GM19099 (cell line): ENCODE measurements around the gene TMEM200A.

ENCODE experiments used
- POLR2A ChIP-seq: IDR thresholded peaks from 3 replicates; pipeline ENCODE4 v1.6.1; 2011; ENCODE audit warnings: low read depth; ENCODE audit not compliant: insufficient read length; ENCODE audit errors: extremely low read depth

TMEM200A gene

GRCh38 chr6:130432838-130433237 is 67.0 kb downstream of the TMEM200A start:
- TF ChIP-seq POLR2A, result no peak

GRCh38 chr6:130434174-130434873 is 68.5 kb downstream of the TMEM200A start:
- TF ChIP-seq POLR2A, result no peak

- TF ChIP-seq POLR2A, result no peak
These were observed 69.4 kb downstream of the TMEM200A start for GRCh38 chr6:130435181-130435580.

GRCh38 chr6:130437961-130438360 is 72.1 kb downstream of the TMEM200A start:
- TF ChIP-seq POLR2A, result no peak

GRCh38 chr6:130447374-130447773 is 81.6 kb downstream of the TMEM200A start:
- no peak for TF ChIP-seq POLR2A

DNA sequence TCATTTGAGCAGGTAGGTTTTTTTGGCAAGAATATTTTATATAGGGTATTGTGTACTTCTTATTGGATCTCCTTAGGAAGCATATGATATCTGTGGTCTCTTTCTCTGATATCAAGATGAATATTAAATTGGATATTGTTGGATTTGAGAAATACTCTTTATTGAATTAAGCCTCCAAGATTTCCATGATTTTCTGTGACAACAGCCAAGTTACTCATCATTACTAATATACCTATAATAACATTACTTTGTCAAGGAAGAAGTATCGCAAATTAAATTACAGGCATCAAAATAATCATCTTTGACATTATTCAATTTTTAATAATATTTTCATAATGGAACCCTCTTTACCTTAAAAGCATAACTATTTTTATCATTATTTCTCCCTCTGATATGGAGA is 86.5 kb downstream of the TMEM200A start:
- TF ChIP-seq POLR2A, result no peak

GRCh38 chr6:130453230-130453629 is 87.4 kb downstream of the TMEM200A start:
- no peak for TF ChIP-seq POLR2A

- TF ChIP-seq POLR2A, result no peak
These were observed 91.8 kb downstream of the TMEM200A start for GRCh38 chr6:130457605-130458004.

DNA sequence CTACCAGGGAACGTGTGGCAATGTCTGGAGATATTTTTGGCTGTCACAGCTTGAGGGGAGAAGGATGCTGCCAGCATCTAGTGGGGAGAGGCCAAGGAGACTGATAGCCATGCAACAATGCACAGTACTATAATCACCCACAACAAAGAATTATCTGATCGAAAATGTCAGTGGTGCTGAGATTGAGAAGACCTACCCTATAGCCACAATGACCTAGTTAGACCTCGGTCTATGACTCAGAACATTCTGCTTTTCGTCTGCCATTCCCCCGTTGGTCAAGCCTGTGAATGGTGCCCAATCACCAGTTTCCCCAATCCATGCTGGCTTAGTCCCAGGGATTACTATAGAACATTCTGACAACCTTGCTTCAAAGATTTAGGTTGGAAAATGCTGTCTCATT is 93.5 kb downstream of the TMEM200A start:
- no peak for TF ChIP-seq POLR2A

DNA sequence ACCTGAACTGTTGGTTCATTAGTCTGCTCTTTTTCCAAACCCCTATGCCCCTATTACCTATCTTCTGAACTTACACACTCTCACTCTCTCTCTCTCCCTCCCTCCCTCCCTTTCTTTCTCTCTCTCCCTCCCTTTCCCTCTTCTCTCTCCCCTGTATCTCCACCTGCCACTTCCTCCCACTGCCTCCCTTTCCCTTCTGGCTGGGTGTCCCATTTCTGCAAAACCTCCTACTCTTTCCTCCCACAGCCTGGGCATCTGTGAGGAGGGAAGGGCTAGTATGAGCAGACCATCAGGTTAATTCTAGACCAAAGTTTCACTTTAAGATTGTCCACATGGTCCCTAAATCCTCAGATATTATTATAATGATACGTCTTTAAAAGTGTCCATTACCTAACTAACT is 95.1 kb downstream of the TMEM200A start:
- TF ChIP-seq POLR2A, result no peak

DNA sequence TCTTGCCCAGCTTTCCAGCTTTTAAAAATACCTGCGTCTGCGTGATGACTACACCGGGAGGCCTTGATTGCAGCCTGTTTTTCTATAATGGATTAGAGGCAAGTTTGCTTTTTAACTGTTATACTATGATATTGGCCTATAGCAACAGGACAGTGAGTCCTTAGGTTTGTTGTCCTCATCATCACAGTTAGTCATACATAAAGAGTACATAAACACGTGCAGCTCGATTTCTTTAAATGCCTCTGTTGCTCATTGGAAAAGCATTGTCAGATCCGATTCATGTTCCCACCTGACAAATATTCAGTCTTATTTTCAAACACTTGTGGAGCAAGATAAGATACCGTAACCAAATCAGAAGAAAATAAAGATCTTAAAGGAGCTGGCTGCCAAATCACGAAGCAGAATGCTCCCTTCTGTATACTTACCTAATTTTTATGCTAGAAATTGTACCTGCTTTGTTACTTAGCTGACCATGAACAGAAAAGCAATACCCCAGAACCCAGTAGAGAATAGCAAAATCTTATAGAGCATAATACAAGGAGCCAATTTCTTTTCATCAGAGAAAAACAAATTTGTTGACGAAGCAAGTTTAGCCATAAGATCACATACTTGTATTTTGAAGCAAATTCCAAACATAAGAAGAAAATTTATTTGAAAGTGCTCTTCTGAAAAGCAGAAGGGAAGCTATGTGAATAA is 100.4 kb downstream of the TMEM200A start:
- no peak for TF ChIP-seq POLR2A

DNA sequence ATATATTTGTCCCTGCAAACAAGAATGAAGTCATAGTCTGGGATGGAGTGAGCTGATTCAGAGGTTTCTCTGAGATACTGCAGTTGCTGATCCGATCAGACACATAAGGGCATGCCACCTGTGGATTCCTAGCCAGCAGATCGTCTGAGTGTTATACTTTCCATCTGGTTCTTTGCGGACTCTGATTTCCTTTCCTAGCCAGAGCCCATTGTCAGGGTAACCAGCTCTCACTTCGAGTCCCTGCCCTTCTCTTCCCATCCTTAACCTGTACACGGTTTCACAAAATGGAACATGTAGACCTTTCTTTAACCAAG is 100.9 kb downstream of the TMEM200A start:
- TF ChIP-seq POLR2A, result no peak

DNA sequence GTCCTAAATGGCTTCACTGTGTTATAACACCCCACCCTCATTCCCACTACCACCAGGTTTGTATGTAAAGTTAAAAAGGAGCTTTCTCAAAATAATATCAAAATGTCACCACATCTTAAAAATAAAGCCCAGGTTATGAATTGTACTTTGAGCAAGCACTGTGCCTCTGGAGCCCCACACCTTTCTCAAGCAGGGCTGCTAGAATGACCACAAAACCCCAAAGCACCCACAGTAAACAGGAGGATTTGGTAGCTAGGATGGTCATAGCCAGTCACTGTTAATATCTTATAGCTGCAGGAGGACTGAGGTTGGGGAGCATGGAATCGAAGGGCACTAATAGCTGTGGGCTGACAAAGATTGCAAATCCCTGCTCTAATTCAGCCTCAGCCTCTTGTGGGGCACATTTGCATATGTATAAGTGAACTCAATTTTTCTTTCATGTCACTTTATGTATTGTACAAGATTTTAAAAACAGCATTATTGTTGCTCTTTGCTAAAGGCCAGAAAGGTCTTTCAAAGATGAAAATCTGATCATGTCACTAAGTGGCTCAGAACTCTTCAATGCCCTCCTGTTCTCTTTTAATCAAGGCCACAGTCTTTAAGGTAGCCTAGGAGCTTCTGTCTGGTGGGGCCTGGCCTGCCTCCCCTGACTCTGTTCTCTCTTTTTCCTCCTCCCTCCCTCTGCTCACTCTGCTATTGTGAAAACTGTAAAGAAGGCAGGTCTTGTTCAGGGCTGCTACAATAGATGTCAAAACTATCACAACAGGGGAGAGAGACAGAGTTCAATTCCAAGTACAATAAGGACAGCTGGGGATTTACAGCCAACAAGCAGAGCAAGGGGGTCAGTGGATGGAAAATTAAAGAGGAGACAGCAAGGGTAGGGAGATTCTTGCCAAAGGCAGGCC is 101.6 kb downstream of the TMEM200A start:
- no peak for TF ChIP-seq POLR2A

GRCh38 chr6:130470766-130471165 is 104.9 kb downstream of the TMEM200A start:
- no peak for TF ChIP-seq POLR2A

- no peak for TF ChIP-seq POLR2A
These were observed 108.1 kb downstream of the TMEM200A start for GRCh38 chr6:130473886-130474285.
